Ovary (tissue), 3 donors: ENCODE results near the gene CCDC122.

ENCODE experiments used
- CTCF ChIP-seq, 3 donors: fragments of 450-650 bp in 2 of 3; fragments of 200-600 bp in 1 of 3; IDR thresholded peaks; one replicate each; pipeline versions ENCODE4 v1.5.1 to v1.8.0; 2016 to 2022; ENCODE audit warnings: antibody characterized with exemption in 3 of 3, mild to moderate bottlenecking in 1 of 3
- POLR2A ChIP-seq: fragments of 450-650 bp; IDR thresholded peaks from one replicate; pipeline ENCODE4 v1.6.1; 2017; ENCODE audit warnings: antibody characterized with exemption, mild to moderate bottlenecking, moderate library complexity
- donor health status: DM: no; HTN: no; CAD: no.

GRCh38 chr13:43786472-43786765, 93.1 kb downstream of the CCDC122 start:
- TF ChIP-seq CTCF (IDR thresholded peaks at IDR 0.05), result no peak
- TF ChIP-seq POLR2A, result no peak
